ENCODE measurements around the gene VAMP4.
"Not testable (repeated sequence)": the region's sequence is repeated elsewhere in the genome, so short reads cannot be mapped to it uniquely, and the experiment has no call there.

DNA sequence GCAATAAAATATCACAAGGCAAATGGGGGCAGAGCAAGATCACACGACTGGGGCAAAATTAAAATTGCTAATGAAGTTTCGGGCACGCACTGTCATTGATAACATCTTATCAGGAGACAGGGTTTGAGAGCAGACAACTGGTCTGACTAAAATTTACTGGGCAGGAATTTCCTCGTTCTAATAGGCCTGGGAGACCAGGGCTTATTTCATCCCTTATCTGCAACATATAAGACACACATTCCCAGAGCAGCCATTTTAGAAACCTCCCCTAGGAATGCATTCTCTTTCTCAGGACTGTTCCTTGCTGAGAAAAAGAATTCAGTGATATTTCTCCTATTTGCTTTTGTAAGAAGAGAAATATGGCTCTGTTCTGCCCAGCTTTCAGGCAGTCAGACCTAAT lies 18.7 kb downstream of the VAMP4 start:
- TF ChIP-seq, protein P1, sequence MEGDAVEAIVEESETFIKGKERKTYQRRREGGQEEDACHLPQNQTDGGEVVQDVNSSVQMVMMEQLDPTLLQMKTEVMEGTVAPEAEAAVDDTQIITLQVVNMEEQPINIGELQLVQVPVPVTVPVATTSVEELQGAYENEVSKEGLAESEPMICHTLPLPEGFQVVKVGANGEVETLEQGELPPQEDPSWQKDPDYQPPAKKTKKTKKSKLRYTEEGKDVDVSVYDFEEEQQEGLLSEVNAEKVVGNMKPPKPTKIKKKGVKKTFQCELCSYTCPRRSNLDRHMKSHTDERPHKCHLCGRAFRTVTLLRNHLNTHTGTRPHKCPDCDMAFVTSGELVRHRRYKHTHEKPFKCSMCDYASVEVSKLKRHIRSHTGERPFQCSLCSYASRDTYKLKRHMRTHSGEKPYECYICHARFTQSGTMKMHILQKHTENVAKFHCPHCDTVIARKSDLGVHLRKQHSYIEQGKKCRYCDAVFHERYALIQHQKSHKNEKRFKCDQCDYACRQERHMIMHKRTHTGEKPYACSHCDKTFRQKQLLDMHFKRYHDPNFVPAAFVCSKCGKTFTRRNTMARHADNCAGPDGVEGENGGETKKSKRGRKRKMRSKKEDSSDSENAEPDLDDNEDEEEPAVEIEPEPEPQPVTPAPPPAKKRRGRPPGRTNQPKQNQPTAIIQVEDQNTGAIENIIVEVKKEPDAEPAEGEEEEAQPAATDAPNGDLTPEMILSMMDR (IDR thresholded peaks at IDR 0.05 in 8 of 11, conservative IDR thresholded peaks at IDR 0.05 in 3 of 11), result not testable (repeated sequence)
- TF ChIP-seq POLR2A, POLR2AphosphoS5 (IDR thresholded peaks at IDR 0.05): not testable (repeated sequence)
